ENCODE measurements around the gene FAM186B. TPM values are rescaled to one million over a fixed set of nuclear protein-coding genes. Genes with fewer than 3 reads are reported as not detected.
A peak's percentile ranks its signal among the peaks of the same experiment; 100 is the strongest.
"Not testable (repeated sequence)": the region's sequence is repeated elsewhere in the genome, so short reads cannot be mapped to it uniquely, and the experiment has no call there.

FAM186B gene
- total RNA-seq (2021) (0.16 to 0.39 TPM (median 0.21 TPM) in 3 replicates), Bru-seq, nascent RNA (percentile 9 among the genes with signal in this experiment)
- long read RNA-seq, experiment 1: 0 reads
- long read RNA-seq, experiment 2: 0 reads
- long read RNA-seq, experiment 3: 0 reads

GRCh38 chr12:49605539-49605938, at the start of gene FAM186B:
FAM186B (minus strand) TSS chr12:49605639; CDS start chr12:49605477, 162 bp downstream.
- H3K4me1 Mint-ChIP-seq; H3K36me3 Mint-ChIP-seq; POLR2A ChIA-PET; H3K27ac Mint-ChIP-seq; H3K9me3 Mint-ChIP-seq; DNase-seq (ENCODE audit: low spot score); H3K4me3 Mint-ChIP-seq; ATAC-seq: not testable (repeated sequence)
- CTCF ChIA-PET: interaction anchor here (0.6 to 6.9 kb wide), 6 partner anchors 18 to 627 kb away, joined by 3 to 44 read pairs (median 4); partner anchors contain the start of gene PRPF40B
- H3K27me3 Mint-ChIP-seq (ENCODE audit: low read depth): peaks cover 19% of the 10 kb centered on the region

GRCh38 chr12:49654715-49655114, 49.3 kb upstream of the FAM186B start:
- POLR2A ChIA-PET: interaction anchor here (0.7 kb wide), 1 partner anchor 20 kb away, joined by 3 read pairs; no protein-coding TSS in a partner anchor
- CTCF ChIA-PET: interaction anchor here (1.0 kb wide), 1 partner anchor 8 kb away, joined by 3 read pairs; no protein-coding TSS in a partner anchor
- DNase-seq (ENCODE audit: low spot score) (no peak), ATAC-seq (no peak)
- Mint-ChIP-seq H3K4me1 (0 out of 2 replicates have a peak, but pooled peaks cover 3% of the 10 kb centered on the region), H3K36me3 (peaks cover 41% of the 10 kb centered on the region), H3K9me3 (no peaks in the 10 kb centered on the region), H3K27ac (no peak overlapping the region), H3K27me3 (ENCODE audit: low read depth) (no peaks in the 10 kb centered on the region), H3K4me3 (no peak overlapping the region)
- TF ChIP-seq NFE2L1 (CRISPR knock-in tag; IDR thresholded peaks at IDR 0.05): no peak
- no peak for TF ChIP-seq E2F1 (CRISPR knock-in tag; IDR thresholded peaks at IDR 0.05)
- no peak for TF ChIP-seq CBFB (CRISPR knock-in tag; IDR thresholded peaks at IDR 0.05; ENCODE audit: low read depth)
- no peak for TF ChIP-seq ZMAT4 (CRISPR knock-in tag; IDR thresholded peaks at IDR 0.05)
- TF ChIP-seq E2F5 (CRISPR knock-in tag; IDR thresholded peaks at IDR 0.05): no peak
- TF ChIP-seq ATF2 (CRISPR knock-in tag; IDR thresholded peaks at IDR 0.05; ENCODE audit: borderline replicate concordance, low read depth): no peak
- TF ChIP-seq NR3C1 (CRISPR knock-in tag; conservative IDR thresholded peaks at IDR 0.05; ENCODE audit: low read depth): no peak
- TF ChIP-seq NR2C2 (CRISPR knock-in tag; IDR thresholded peaks at IDR 0.05): no peak
- no peak for TF ChIP-seq GRHL2 (CRISPR knock-in tag; IDR thresholded peaks at IDR 0.05; ENCODE audit: insufficient replicate concordance, severe bottlenecking)

GRCh38 chr12:49652921-49653520, 47.6 kb upstream of the FAM186B start:
- Mint-ChIP-seq H3K36me3 (peaks cover 51% of the 10 kb centered on the region), H3K4me3 (no peak overlapping the region), H3K27me3 (ENCODE audit: low read depth) (no peaks in the 10 kb centered on the region), H3K4me1 (peaks cover 4% of the 10 kb centered on the region; the same call in 1 of the 2 replicates), H3K27ac (no peak overlapping the region), H3K9me3 (no peaks in the 10 kb centered on the region)
- ChIA-PET POLR2A (no interaction called here), CTCF (interaction anchor here (0.9 to 1.8 kb wide), 3 partner anchors 16 to 88 kb away, joined by 3 to 5 read pairs (median 3); partner anchors contain the start of gene TMBIM6)
- ATAC-seq (no peak), DNase-seq (ENCODE audit: low spot score) (no peak)
- TF ChIP-seq ERG (CRISPR knock-in tag; IDR thresholded peaks at IDR 0.05) (no peak), HMGA2 (CRISPR knock-in tag; IDR thresholded peaks at IDR 0.05) (no peak), IRF2 (CRISPR knock-in tag; IDR thresholded peaks at IDR 0.05; ENCODE audit: borderline replicate concordance, low read depth) (no peak), GABPB1 (CRISPR knock-in tag; IDR thresholded peaks at IDR 0.05) (no peak), MYBL2 (CRISPR knock-in tag; IDR thresholded peaks at IDR 0.05) (no peak), USF1 (CRISPR knock-in tag; IDR thresholded peaks at IDR 0.05) (no peak), CDX4 (CRISPR knock-in tag; IDR thresholded peaks at IDR 0.05; ENCODE audit: borderline replicate concordance) (no peak), NR3C1 (CRISPR knock-in tag; conservative IDR thresholded peaks at IDR 0.05; ENCODE audit: low read depth) (no peak), ARID4B (CRISPR knock-in tag; IDR thresholded peaks at IDR 0.05; ENCODE audit: borderline replicate concordance) (no peak), NFATC4 (CRISPR knock-in tag; IDR thresholded peaks at IDR 0.05) (no peak), TEAD1 (CRISPR knock-in tag; IDR thresholded peaks at IDR 0.05) (no peak)

Data from WTC11 (cell line).